GM18520 (cell line): ENCODE data around the gene TOP3B.
"Not testable (repeated sequence)": the region's sequence is repeated elsewhere in the genome, so short reads cannot be mapped to it uniquely, and the experiment has no call there.

Experiments
- ATAC-seq: cut with Tn5 transposase; IDR thresholded peaks from one replicate; pipeline ENCODE4 v1.9.1; 2021; ENCODE audit not compliant: unreplicated experiment

The TOP3B gene

DNA sequence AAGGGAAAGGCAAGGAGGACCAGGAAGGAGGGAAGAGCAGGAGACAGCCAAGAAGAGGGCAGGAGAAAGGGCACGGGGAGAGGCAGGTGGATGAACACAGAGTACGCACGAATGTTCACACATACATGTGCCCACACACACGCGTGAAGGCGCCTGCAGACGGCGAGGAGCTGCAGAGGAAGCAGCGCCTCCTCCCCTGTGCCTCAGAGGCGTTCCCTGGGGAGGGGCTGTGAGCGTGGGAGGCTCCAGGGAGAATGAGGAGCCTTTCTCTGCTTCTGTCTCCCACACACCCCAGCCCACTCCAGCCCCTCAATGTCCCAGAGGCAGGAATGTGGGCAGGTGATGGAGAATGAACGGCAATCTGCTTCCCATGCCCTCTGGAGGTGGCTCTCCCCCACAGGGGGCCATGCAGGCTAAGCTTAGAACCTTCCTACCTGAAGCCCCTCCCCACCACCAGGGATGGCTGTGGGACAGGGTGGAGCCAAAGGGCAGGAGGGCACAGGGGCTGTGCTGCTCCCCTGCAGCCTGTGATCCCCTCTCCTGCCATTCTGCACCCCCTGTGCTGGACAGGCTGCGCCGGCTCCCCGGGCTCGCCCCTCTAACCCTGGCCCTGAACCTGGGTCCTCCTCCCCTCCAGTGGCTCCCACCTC, 55.3 kb downstream of the TOP3B start:
- ATAC-seq: no peak

DNA sequence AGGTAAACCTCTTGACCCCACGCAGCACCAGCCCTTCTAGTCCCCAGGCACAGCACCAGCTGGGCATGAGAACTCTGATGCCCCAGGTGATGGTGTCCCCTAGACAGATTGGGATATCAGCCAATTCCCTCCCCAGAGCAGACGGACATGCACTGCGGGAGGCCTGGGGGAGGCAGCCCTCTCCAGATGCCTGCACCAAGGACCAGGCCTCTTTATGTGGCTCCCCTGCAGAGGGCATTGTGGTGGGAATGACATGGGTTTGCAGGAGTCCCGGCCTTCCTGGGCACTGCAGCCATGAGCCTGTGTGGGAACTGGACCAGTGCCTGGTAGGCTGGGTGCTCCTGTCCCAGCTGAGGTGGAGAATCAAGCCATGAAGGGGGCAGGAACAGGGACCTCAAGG, 55.9 kb downstream of the TOP3B start:
- ATAC-seq: no peak

- no peak for ATAC-seq
Observed at GRCh38 chr22:21923163-21923561, 59.4 kb downstream of the TOP3B start.

- no peak for ATAC-seq
Observed at GRCh38 chr22:21922370-21923162, 60.0 kb downstream of the TOP3B start.

GRCh38 chr22:21921729-21922128, 60.9 kb downstream of the TOP3B start:
- ATAC-seq: no peak

DNA sequence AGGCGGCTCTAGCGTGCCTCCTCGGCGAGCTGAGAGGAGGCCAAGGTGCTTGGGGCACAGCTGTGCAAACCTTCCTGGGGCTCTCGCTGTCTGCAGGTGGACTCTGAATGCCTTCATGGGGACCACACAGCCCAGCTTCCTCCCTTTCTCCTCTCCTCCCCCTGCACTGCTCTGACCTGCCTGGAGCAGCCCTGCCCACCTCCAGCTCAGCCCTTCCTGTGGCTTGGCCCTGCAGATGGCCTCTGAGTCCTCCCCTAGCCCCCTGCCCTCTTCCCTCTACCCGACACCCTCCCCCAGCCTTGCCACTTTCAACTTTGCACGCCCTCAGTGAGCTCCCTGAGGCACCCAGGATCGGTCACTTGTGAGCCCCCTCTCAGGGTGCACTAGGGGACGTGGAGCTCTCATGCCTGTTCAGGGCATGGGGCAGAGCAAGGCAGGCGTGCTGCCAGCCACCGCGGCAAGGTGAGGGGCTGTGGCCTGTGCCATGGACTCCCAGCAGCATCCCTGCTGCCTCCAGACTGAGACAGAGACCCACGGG, 61.3 kb downstream of the TOP3B start:
- ATAC-seq: no peak

- no peak for ATAC-seq
Observed at GRCh38 chr22:21920341-21921183, 62.0 kb downstream of the TOP3B start.

- no peak for ATAC-seq
Observed at GRCh38 chr22:21919526-21920307, 62.9 kb downstream of the TOP3B start.

DNA sequence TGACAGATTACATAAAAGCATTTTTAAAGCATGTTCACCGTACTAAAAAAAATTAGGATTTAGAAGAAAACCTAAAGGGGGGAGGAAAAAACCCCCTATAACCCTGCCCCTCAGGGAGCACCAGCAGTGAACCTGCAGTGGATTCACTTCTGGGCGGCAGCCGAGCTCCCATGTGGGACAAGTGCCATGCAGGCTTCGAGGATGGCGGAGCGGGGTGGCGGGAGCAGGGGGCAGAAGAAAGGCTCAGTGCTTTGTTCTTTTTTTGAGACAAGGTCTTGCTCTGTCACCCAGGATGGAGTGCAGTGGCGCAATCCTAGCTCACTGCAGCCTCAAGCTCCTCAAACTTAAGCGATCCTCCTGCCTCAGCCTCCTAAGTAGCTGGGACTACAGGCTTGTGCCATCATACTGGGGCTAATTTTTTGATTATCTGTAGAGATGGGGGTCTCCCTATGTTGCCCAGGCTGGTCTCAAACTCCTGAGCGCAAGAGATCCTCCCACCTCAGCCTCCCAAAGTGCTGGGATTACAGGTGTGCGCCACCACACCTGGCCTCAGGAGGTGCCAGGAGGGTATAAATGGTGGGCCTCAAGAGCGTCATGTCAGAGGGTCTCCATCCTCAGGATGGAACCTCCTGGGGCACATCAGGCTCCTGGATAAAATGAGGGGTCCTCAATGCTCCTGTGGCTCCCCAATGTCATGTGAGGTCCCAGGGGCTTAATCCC, 64.0 kb downstream of the TOP3B start:
- no peak for ATAC-seq

GRCh38 chr22:21917959-21918261, 64.7 kb downstream of the TOP3B start:
- ATAC-seq: no peak

DNA sequence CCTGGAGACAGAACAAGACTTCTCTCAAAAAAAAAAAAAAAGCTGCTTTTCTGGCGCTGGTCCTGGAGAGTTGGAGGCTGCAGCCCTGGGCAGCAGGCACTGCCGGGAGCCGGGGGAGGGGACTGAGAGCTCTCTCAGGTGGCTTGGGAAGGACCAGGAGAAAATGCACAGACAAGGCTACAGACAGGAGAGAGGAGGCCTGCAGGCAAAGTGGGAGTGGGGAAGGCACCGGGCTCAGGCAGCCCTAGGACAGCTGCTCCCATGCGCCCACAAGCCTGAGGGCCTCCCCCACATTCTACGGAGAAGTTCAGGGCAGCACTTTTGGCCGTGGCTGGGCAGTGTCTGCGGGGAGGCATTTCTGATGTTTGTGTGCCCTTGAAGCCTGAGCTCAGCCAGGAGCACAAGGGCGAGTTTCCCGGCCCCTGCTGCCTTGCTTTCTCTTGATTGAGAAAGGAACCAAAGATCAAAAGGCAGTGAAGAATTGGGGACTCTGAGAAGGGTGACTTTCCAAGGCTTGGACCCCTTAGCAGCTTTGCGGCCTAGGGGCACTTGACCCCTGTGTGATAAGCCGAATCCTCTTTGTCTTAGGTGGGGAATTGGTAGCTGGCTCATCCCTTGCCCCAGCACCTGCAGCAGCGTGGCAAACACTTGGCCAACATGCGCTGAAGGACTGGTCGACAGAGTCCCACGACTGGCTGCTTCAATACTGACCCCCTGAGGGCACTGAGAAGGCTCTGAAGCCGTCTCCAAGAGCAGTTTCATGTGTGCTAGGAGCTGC, 65.2 kb downstream of the TOP3B start:
- ATAC-seq: no peak

GRCh38 chr22:21916309-21916918, 66.2 kb downstream of the TOP3B start:
- ATAC-seq: no peak

- ATAC-seq: no peak
Observed at GRCh38 chr22:21915624-21916308, 66.8 kb downstream of the TOP3B start.

DNA sequence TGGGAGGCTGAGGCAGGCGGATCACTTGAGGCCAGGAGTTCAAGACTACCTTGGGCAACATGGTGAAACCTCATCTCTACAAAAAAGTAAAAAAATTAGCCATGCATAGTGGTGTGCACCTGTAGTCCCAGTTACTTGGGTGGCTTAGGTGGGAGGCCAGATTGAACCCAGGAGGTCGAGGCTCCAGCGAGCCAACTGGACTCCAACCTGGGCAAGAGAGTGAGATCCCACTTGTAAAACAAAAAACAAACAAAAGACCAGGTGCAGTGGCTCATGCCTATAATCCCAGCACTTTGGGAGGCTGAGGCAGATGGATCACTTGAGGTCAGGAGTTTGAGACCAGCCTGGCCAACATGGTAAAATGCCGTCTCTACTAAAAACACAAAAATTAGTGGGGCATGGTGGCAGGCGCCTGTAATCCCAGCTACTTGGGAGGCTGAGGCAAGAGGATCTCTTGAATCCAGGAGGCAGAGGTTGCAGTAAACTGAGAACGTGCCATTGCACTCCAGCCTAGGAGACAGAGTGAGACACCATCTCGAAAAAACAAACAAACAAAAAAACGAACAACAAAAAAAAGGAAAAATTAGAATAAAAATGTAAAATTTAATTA, 68.4 kb downstream of the TOP3B start:
- ATAC-seq: not testable (repeated sequence)

GRCh38 chr22:21910367-21910766, 72.2 kb downstream of the TOP3B start:
- ATAC-seq: not testable (repeated sequence)

GRCh38 chr22:21909871-21910270, 72.7 kb downstream of the TOP3B start:
- ATAC-seq: no peak

GRCh38 chr22:21907638-21908522, 74.7 kb downstream of the TOP3B start:
- ATAC-seq: no peak
